ENCODE results near the gene TMEM35B. TPM values are rescaled to one million over a fixed set of nuclear protein-coding genes. Genes with fewer than 3 reads are reported as not detected.

The TMEM35B gene
- total and polyA plus RNA-seq, 9 of the 15 experiments (the other 6 are each of a cell fraction or from before 2014, with no cell fraction given) = 11.4 to 142 (median 21.4) TPM

GRCh38 chr1:34980715-34981114 is 4.4 kb downstream of the TMEM35B start:
- DNase-seq (ENCODE audit: extremely low read depth in 1 of 4, low spot score in 3 of 4) = no peak
- 49% methylated on average over 2 of the region's 2 CpGs for WGBS (ENCODE audit: insufficient coverage, low coverage, missing lambda C conversion rate)
- Histone ChIP-seq H3K4me2 (ENCODE audit: insufficient read depth, low read length) (no peak overlapping the region), H3K79me2 (ENCODE audit: control insufficient read depth, insufficient read depth, low read length) (peaks cover 12% of the 10 kb centered on the region; the same call in 2 of the 3 replicates), H3K27me3 (ENCODE audit: control insufficient read depth in 2 of 2, insufficient read depth in 2 of 2, low read length in 2 of 2) (no peaks in the 10 kb centered on the region), H4K20me1 (replicated peaks; ENCODE audit: control insufficient read depth, insufficient read depth, low read length) (no peaks in the 10 kb centered on the region), H3K36me3 (ENCODE audit: control insufficient read depth, insufficient read depth, low read length) (peaks cover 9% of the 10 kb centered on the region; the same call in 1 of the 3 replicates), H3K9ac (ENCODE audit: insufficient read depth in 1 of 2, low read depth in 2 of 2, low read length in 2 of 2) (no peak overlapping the region), H3K4me3 (no peak overlapping the region), H3K27ac (ENCODE audit: extremely low read depth, low read depth, low read length) (no peak overlapping the region), H3K9me3 (replicated peaks; ENCODE audit: control insufficient read depth, insufficient read depth, low read depth, low read length) (no peaks in the 10 kb centered on the region), H3K9me1 (ENCODE audit: control insufficient read depth, insufficient read depth, low read length) (peaks cover 3% of the 10 kb centered on the region), H3K4me1 (replicated peaks in 1 of 2; ENCODE audit: control insufficient read depth in 2 of 2, insufficient read depth in 2 of 2, low read length in 2 of 2) (peaks cover 6 to 14% of the 10 kb centered on the region in 2 experiments), H2AFZ (ENCODE audit: low read depth, low read length) (no peak overlapping the region)
- FAIRE-seq = no peak
- CTCF ChIA-PET (ENCODE audit: low intra/inter-chr PET ratio) = no interaction called here
- intact Hi-C loops (cut with micrococcal nuclease) (no loop called here), in situ Hi-C loops (cut with MboI) (no loop called here)
- no TSS peak for BruUV-seq (replicated peaks)
- POLR2A ChIA-PET = interaction anchor here (0.6 to 1.7 kb wide), 2 partner anchors 11 to 1985 kb away, joined by 3 to 6 read pairs; no protein-coding TSS in a partner anchor
- no peak for TF ChIP-seq MYBL2 (IDR thresholded peaks at IDR 0.05; ENCODE audit: low read depth)
- TF ChIP-seq MYBL2 (CRISPR knock-in tag; IDR thresholded peaks at IDR 0.05; ENCODE audit: borderline replicate concordance) = no peak
- no peak for TF ChIP-seq ZNF778 (CRISPR knock-in tag; IDR thresholded peaks at IDR 0.05)
- TF ChIP-seq GABPB1 (CRISPR knock-in tag; IDR thresholded peaks at IDR 0.05) = no peak
- TF ChIP-seq ZNF445 (CRISPR knock-in tag; IDR thresholded peaks at IDR 0.05; ENCODE audit: low read depth) = no peak
- TF ChIP-seq EGR1 (conservative IDR thresholded peaks at IDR 0.05) = no peak
- no peak for TF ChIP-seq DDX20 (tag; IDR thresholded peaks at IDR 0.05; ENCODE audit: low read depth)
- TF ChIP-seq MAX (CRISPR knock-in tag; IDR thresholded peaks at IDR 0.05) = no peak
- no peak for TF ChIP-seq IRF2 (CRISPR knock-in tag; IDR thresholded peaks at IDR 0.05)
- no peak for TF ChIP-seq HNRNPK (IDR thresholded peaks at IDR 0.05; ENCODE audit: low read depth, low read length, poor library complexity, severe bottlenecking)
- no peak for TF ChIP-seq SREBF1 (IDR thresholded peaks at IDR 0.05; ENCODE audit: borderline replicate concordance, low read depth, low read length)
- no peak for TF ChIP-seq IRF1 (CRISPR knock-in tag; IDR thresholded peaks at IDR 0.05; ENCODE audit: borderline replicate concordance)
- TF ChIP-seq CEBPG (CRISPR knock-in tag; IDR thresholded peaks at IDR 0.05) = no peak
- TF ChIP-seq CEBPG (tag; conservative IDR thresholded peaks at IDR 0.05 in 1 of 2, IDR thresholded peaks at IDR 0.05 in 1 of 2) = no peak
- no peak for ATAC-seq
